Stimulated activated CD8-positive, alpha-beta memory T cell treated with anti-CD3 and anti-CD28 coated beads, Interleukin-12 subunit alpha, Interleukin-12 subunit beta, amount 100 ng/mL, for 1 hour (primary cell): ENCODE results near the gene ZNF793.

ENCODE experiments used
- DNase-seq: peaks from one replicate; pipeline ENCODE4 v3.0.0-alpha.2; 2020; ENCODE audit warnings: low read depth

Gene ZNF793

GRCh38 chr19:37565370-37565669, 58.6 kb downstream of the ZNF793 start:
- no peak for DNase-seq

- DNase-seq: no peak
These were observed 65.5 kb downstream of the ZNF793 start for GRCh38 chr19:37572203-37572602.

GRCh38 chr19:37583340-37583739, 76.6 kb downstream of the ZNF793 start:
- DNase-seq: no peak
